GM12878 (cell line): ENCODE data around the gene SHISA4.

ENCODE experiments used
- ATF3 ChIP-seq: IDR thresholded peaks from 2 replicates; pipeline ENCODE4 v1.6.1; 2011; ENCODE audit warnings: low read depth, mild to moderate bottlenecking, low read length, moderate library complexity, borderline replicate concordance; ENCODE audit errors: extremely low read depth
- EGR1 ChIP-seq, 2 experiments: IDR thresholded peaks; 1 replicate in 1 of 2; 2 replicates in 1 of 2; pipeline ENCODE4 v1.6.1; 2011 to 2012; ENCODE audit warnings: low read depth in 2 of 2, low read length in 2 of 2, borderline replicate concordance in 1 of 2, mild to moderate bottlenecking in 1 of 2, moderate library complexity in 1 of 2
- SMAD1 ChIP-seq: fragments of 450-650 bp; IDR thresholded peaks from 2 replicates; pipeline ENCODE4 v1.6.1; 2018; ENCODE audit warnings: mild to moderate bottlenecking, low read depth; ENCODE audit not compliant: partially characterized antibody

- TF ChIP-seq SMAD1 (no peak), ATF3 (no peak), EGR1 (IDR thresholded peaks at IDR 0.05; ENCODE audit: borderline replicate concordance in 1 of 2, low read depth in 2 of 2, low read length in 2 of 2) (no peak)
These were observed 48.2 kb upstream of the SHISA4 start for GRCh38 chr1:201840490-201840889.
